ENCODE results near the gene PLTP. TPM values are rescaled to one million over a fixed set of nuclear protein-coding genes. Genes with fewer than 3 reads are reported as not detected.

The PLTP gene
- total and polyA plus RNA-seq, 2 of the 13 experiments (the other 11 are each of a cell fraction or from before 2014, with no cell fraction given), result 16.9 to 28.6 TPM

DNA sequence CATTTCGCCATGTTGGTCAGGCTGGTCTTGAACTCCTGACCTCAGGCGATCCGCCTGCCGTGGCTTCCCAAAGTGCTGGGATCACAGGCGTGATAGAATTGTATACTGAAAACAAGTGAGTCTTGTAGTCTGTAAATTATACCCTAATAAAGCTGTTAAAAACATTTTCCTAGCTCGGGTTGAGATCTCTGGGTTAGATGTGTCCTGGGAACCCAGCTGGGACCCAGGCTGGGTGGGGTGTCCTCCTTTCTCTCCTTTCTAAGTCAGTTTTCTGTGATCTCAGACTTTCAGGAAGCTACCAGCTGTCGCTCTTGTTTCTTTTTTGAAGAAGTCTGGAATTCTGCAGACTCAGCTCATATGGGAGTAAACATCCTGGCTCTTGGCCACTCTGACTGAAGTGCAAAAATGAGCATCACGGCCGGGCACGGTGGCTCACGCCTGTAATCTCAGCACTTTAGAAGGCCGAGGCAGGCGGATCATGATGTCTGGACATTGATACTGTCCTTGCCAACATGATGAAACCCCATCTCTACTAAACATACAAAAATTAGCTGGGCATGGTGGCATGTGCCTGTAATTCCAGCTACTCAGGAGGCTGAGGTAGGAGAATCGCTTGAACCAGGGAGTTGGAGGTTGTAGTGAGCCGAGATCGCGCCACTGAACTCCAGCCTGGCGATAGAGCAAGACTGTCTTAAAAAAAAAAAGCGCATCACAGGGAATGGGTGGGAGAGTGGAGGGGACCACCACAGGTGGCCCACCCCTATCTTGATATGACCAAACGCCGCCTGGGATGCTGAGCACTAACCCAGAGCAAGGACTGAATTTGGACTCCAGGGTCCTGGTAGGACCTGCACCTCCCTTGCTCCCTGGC lies 12.7 kb upstream of the PLTP start (continued):
- TF ChIP-seq ZNF543 (CRISPR knock-in tag; IDR thresholded peaks at IDR 0.05), result 0 out of 2 replicates have a peak, but pooled peaks have one; percentile 22
- TF ChIP-seq NFYB (CRISPR knock-in tag; IDR thresholded peaks at IDR 0.05), result no peak
- 0 out of 2 replicates have a peak, but pooled peaks have one; percentile 46 for TF ChIP-seq ZNF136 (CRISPR knock-in tag; IDR thresholded peaks at IDR 0.05; ENCODE audit: low read depth)
- TF ChIP-seq PITX1 (CRISPR knock-in tag; IDR thresholded peaks at IDR 0.05), result peak; percentile 65; the same call in 1 of the 2 replicates
- TF ChIP-seq ZNF235 (CRISPR knock-in tag; IDR thresholded peaks at IDR 0.05; ENCODE audit: borderline replicate concordance), result no peak
- TF ChIP-seq AKAP8 (CRISPR knock-in tag; IDR thresholded peaks at IDR 0.05), result no peak
- TF ChIP-seq FOXK1 (CRISPR knock-in tag; IDR thresholded peaks at IDR 0.05; ENCODE audit: borderline replicate concordance, low read depth), result peak; percentile 94
- no peak for TF ChIP-seq E2F1 (CRISPR knock-in tag; IDR thresholded peaks at IDR 0.05)
- no peak for TF ChIP-seq MAF1 (CRISPR knock-in tag; IDR thresholded peaks at IDR 0.05; ENCODE audit: borderline replicate concordance)
- TF ChIP-seq ZNF816 (CRISPR knock-in tag; IDR thresholded peaks at IDR 0.05; ENCODE audit: borderline replicate concordance), result peak; percentile 59; the same call in 1 of the 2 replicates
- no peak for TF ChIP-seq LCORL (IDR thresholded peaks at IDR 0.05)
- 0 out of 2 replicates have a peak, but pooled peaks have one; percentile 33 for TF ChIP-seq LCORL (CRISPR knock-in tag; IDR thresholded peaks at IDR 0.05)
- TF ChIP-seq POGZ (CRISPR knock-in tag; IDR thresholded peaks at IDR 0.05), result no peak
- peak; percentile 52; the same call in 1 of the 2 replicates for TF ChIP-seq HMG20A (CRISPR knock-in tag; IDR thresholded peaks at IDR 0.05; ENCODE audit: borderline replicate concordance)
- TF ChIP-seq SRF (IDR thresholded peaks at IDR 0.05; ENCODE audit: low read depth, low read length), result no peak
- TF ChIP-seq ZNF746 (CRISPR knock-in tag; IDR thresholded peaks at IDR 0.05), result 0 out of 2 replicates have a peak, but pooled peaks have one; percentile 35
- TF ChIP-seq SNAPC2 (CRISPR knock-in tag; IDR thresholded peaks at IDR 0.05), result 0 out of 2 replicates have a peak, but pooled peaks have one; percentile 33
- peak; percentile 71; the same call in 1 of the 2 replicates for TF ChIP-seq ZNF891 (CRISPR knock-in tag; IDR thresholded peaks at IDR 0.05)
- TF ChIP-seq RBAK (CRISPR knock-in tag; IDR thresholded peaks at IDR 0.05), result 0 out of 2 replicates have a peak, but pooled peaks have one; percentile 33
- TF ChIP-seq ZNF607 (CRISPR knock-in tag; IDR thresholded peaks at IDR 0.05; ENCODE audit: borderline replicate concordance), result peak; percentile 62; the same call in 1 of the 2 replicates
- TF ChIP-seq ZNF570 (CRISPR knock-in tag; IDR thresholded peaks at IDR 0.05; ENCODE audit: borderline replicate concordance), result no peak
- TF ChIP-seq THAP8 (CRISPR knock-in tag; IDR thresholded peaks at IDR 0.05; ENCODE audit: borderline replicate concordance), result no peak
- 0 out of 2 replicates have a peak, but pooled peaks have one; percentile 53 for TF ChIP-seq ZNF160 (CRISPR knock-in tag; IDR thresholded peaks at IDR 0.05)
- TF ChIP-seq ZKSCAN8 (CRISPR knock-in tag; IDR thresholded peaks at IDR 0.05; ENCODE audit: borderline replicate concordance), result no peak
- no peak for TF ChIP-seq ZNF720 (CRISPR knock-in tag; IDR thresholded peaks at IDR 0.05)
- TF ChIP-seq HNF4G (IDR thresholded peaks at IDR 0.05; ENCODE audit: borderline replicate concordance, low read depth, low read length), result no peak
- 0 out of 2 replicates have a peak, but pooled peaks have one; percentile 15 for TF ChIP-seq HNF4G (CRISPR knock-in tag; IDR thresholded peaks at IDR 0.05; ENCODE audit: borderline replicate concordance, low read depth)
- TF ChIP-seq MTA1 (CRISPR knock-in tag; IDR thresholded peaks at IDR 0.05; ENCODE audit: borderline replicate concordance), result 0 out of 2 replicates have a peak, but pooled peaks have one; percentile 15
- no peak for TF ChIP-seq BATF2 (CRISPR knock-in tag; IDR thresholded peaks at IDR 0.05)

Measured in HepG2 (cell line).